ENCODE results near the gene DHRS13. TPM values are rescaled to one million over a fixed set of nuclear protein-coding genes. Genes with fewer than 3 reads are reported as not detected.

DHRS13 gene
- total and polyA plus RNA-seq, 4 donors = 5.0 to 91.6 (median 11.0) TPM

GRCh38 chr17:28864991-28865849, 37.7 kb downstream of the DHRS13 start:
- Histone ChIP-seq H3K4me1 (ENCODE audit: control insufficient read depth in 4 of 4, insufficient read depth in 4 of 4, low read length in 3 of 4) (no peaks in the 10 kb centered on the region), H3K27me3 (ENCODE audit: control insufficient read depth in 4 of 4, insufficient read depth in 4 of 4, low read length in 3 of 4) (no peaks in the 10 kb centered on the region), H3K4me3 (ENCODE audit: low read depth in 1 of 3, low read length in 3 of 3) (no peak overlapping the region), H3K9ac (ENCODE audit: low read depth in 1 of 2, low read length in 2 of 2) (no peak overlapping the region), H3K27ac (ENCODE audit: low read depth in 1 of 2, low read length in 2 of 2) (no peak overlapping the region), H3K36me3 (ENCODE audit: control insufficient read depth in 4 of 4, insufficient read depth in 3 of 4, low read depth in 1 of 4, low read length in 3 of 4) (peaks cover 4 to 12% (median 5%) of the 10 kb centered on the region in 4 donors), H3K9me3 (ENCODE audit: control insufficient read depth in 4 of 4, low read length in 3 of 4) (no peaks in the 10 kb centered on the region)
- TF ChIP-seq JUND (IDR thresholded peaks at IDR 0.05) (no peak), NR2F2 (IDR thresholded peaks at IDR 0.05) (no peak), GABPA (IDR thresholded peaks at IDR 0.05 in 1 of 2, conservative IDR thresholded peaks at IDR 0.05 in 1 of 2) (no peak)
- peak; percentile 86 for DNase-seq (ENCODE audit: low spot score)
- WGBS = 73% methylated on average over 11 of the region's 11 CpGs

GRCh38 chr17:28863953-28864352, 38.9 kb downstream of the DHRS13 start:
- WGBS = 97% methylated on average over 1 of the region's 1 CpG
- Histone ChIP-seq H3K4me1 (ENCODE audit: control insufficient read depth in 4 of 4, insufficient read depth in 4 of 4, low read length in 3 of 4) (no peaks in the 10 kb centered on the region), H3K27ac (ENCODE audit: low read depth in 1 of 2, low read length in 2 of 2) (no peak overlapping the region), H3K36me3 (ENCODE audit: control insufficient read depth in 4 of 4, insufficient read depth in 3 of 4, low read depth in 1 of 4, low read length in 3 of 4) (peaks cover 4 to 16% (median 8%) of the 10 kb centered on the region in 4 donors), H3K27me3 (ENCODE audit: control insufficient read depth in 4 of 4, insufficient read depth in 4 of 4, low read length in 3 of 4) (no peaks in the 10 kb centered on the region), H3K9ac (ENCODE audit: low read depth in 1 of 2, low read length in 2 of 2) (no peak overlapping the region), H3K4me3 (ENCODE audit: low read depth in 1 of 3, low read length in 3 of 3) (no peak overlapping the region), H3K9me3 (ENCODE audit: control insufficient read depth in 4 of 4, low read length in 3 of 4) (no peaks in the 10 kb centered on the region)
- no peak for DNase-seq (ENCODE audit: low spot score)
- TF ChIP-seq NR2F2 (IDR thresholded peaks at IDR 0.05) = no peak
- TF ChIP-seq ATF3 (IDR thresholded peaks at IDR 0.05) = no peak
- no peak for TF ChIP-seq HNF4G (IDR thresholded peaks at IDR 0.05)
- TF ChIP-seq GABPA (IDR thresholded peaks at IDR 0.05 in 1 of 2, conservative IDR thresholded peaks at IDR 0.05 in 1 of 2) = no peak
- no peak for TF ChIP-seq MAX (IDR thresholded peaks at IDR 0.05)
- no peak for TF ChIP-seq EGR1 (IDR thresholded peaks at IDR 0.05; ENCODE audit: low read depth in 2 of 2)
- TF ChIP-seq RAD21 (IDR thresholded peaks at IDR 0.05) = no peak
- no peak for TF ChIP-seq JUND (IDR thresholded peaks at IDR 0.05)
- TF ChIP-seq REST (IDR thresholded peaks at IDR 0.05) = no peak
- TF ChIP-seq ZBTB33 (IDR thresholded peaks at IDR 0.05) = no peak
- no peak for TF ChIP-seq HNF4A (conservative IDR thresholded peaks at IDR 0.05)
- no peak for TF ChIP-seq FOXA2 (IDR thresholded peaks at IDR 0.05)
- no peak for TF ChIP-seq SP1 (IDR thresholded peaks at IDR 0.05)
- TF ChIP-seq RXRA (IDR thresholded peaks at IDR 0.05) = no peak
